ENCODE results near the gene P2RX2.

P2RX2 gene

DNA sequence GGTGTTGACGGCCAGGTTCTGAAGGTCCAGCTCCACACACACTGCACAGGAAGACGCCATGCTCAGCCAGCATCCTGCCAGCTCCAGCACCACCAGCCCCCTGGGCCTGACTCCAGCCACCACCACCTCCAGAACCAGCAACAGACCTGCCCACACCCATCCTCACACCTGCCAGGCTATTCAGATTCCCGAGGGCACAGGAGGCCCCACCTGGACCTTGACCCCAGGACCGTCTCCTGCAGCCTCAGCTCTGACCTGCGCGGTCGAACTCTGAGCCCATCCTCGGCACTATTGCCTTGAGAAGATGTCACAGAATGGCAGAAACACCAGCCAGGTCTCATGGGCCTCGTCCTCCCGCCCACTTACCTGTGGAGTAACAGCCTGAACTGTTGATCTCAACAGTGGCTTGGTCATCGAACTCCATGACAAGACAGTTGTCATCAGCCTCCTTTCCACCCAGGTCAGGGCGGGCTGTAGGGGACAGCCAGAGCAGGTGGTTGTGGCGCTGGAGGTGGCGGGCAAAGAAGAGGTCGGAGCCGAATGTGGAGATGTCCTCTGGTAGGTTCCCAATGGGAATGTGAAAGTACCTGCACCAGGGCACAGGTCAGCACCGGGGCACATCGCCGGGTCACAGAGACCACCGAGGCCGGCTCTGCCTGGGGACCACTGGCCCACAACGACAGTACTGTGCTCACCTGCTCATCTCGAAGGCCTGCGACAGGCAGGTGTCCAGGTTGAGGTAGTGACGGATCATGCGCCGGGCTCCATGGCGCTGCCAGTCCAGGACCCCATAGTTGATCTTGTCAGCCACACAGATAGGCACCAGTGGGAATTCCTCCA lies 23.5 kb downstream of the P2RX2 start:
- DNase-seq, result no peak

DNA sequence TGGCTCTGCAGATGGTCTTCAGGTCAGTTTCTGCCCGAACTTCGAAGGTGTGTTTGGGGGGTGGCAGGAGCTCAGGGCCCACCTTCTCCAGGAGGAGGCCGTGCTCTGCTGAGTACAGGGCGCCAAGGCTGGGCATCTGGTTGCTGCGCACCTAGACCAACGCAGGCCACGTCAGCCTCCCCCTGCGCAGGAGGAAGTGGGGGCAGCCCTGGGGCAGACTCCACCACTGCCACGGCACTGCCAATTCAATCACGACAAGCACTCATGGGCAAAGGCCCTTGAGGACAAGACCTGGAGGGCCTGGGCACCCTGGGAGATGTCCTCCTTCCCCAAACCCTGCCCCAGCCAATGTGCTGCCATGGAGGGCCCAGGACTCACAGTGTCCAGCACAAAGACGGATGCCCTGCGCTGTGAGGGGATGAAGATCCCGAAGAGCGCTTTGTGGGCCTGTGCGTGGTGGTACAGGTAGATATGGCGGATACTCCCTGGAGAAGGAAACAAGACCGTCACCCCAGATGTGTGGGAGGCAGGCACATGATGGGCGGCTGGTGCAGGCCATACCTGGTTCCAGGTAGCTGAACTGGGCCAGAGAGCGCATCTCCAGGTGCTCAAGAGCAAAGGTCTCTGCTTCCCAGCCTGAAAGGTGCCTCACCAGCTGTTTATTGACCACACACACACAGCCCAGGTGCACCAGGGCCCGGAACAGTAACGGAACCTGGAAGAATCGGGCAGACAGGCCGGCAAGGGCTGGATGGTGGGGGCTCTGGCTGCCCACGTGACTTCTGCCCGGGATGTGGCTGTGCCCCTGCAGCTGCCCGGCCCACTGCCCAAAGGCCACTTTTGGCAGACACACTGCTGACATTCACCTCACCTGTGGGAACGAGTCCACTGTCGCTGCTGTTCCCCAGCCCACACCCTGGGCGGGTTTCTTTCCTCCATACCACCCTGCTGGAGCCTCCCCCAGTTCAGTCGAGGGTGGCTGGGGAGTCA lies 24.6 kb downstream of the P2RX2 start:
- DNase-seq, result no peak

DNA sequence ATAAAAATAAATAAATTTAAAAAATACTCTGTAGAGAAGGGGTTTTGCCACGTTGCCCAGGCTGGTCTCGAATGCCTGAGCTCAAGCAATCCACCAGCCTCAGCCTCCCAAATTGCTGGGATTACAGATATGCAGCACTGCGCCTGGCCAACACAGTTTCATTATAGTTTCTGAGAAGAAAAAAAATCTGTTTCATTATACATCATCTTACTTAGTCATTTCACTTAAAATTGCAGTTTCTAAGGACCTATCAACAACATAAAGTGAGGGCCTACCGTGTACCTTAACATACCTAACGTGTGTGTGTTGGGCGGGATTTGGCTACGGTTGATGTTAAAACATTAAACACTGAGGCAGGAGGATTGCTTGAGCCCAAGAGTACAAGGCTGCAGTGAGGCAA lies 28.3 kb downstream of the P2RX2 start:
- DNase-seq, result no peak

DNA sequence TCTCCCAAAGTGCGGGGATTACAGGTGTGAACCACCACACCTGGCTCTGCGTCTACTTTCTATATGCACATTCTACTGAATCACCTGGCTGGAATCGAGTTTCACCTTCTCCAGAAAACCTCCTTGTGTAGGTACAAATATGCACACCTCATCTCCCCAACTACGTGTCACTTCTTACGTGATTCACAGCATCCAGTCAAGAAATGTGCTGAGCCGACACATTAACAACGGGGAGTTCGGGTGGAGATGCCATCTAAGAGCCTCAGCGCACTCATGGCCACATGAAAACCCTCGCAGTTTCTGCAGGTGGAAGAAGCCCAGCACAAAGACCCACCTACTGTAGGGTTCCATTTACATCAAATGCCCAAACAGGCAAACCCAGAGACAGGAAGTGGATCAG lies 29.3 kb downstream of the P2RX2 start:
- no peak for DNase-seq

DNA sequence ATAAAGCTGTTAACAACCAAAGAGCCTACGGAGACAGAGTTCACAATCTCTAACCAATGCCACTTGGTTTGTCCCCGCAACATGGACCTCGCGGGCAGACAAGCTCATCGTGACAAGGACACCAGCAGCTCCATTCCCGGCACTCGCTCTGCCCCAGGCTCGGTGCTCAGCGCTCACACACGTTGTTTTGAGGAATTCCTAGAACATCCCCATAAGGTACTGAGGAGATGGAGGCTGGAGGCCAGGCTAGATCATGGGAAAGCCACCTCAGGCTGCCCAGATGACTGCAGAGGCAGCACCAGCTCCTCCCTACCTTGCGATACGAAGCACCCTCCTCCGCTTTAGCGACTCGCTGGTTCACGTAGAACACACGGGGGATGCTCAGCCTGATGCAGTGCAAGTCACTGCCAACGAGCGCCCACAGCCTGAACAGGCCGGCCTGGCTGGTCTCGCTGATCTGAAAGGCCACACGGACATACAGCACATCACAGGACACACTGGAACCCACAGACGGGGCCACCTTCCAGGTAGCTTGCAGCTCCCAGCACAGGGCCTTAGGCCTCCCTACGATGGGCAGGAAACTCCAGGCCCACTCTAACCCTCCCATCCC lies 30.1 kb downstream of the P2RX2 start:
- DNase-seq, result no peak

DNA sequence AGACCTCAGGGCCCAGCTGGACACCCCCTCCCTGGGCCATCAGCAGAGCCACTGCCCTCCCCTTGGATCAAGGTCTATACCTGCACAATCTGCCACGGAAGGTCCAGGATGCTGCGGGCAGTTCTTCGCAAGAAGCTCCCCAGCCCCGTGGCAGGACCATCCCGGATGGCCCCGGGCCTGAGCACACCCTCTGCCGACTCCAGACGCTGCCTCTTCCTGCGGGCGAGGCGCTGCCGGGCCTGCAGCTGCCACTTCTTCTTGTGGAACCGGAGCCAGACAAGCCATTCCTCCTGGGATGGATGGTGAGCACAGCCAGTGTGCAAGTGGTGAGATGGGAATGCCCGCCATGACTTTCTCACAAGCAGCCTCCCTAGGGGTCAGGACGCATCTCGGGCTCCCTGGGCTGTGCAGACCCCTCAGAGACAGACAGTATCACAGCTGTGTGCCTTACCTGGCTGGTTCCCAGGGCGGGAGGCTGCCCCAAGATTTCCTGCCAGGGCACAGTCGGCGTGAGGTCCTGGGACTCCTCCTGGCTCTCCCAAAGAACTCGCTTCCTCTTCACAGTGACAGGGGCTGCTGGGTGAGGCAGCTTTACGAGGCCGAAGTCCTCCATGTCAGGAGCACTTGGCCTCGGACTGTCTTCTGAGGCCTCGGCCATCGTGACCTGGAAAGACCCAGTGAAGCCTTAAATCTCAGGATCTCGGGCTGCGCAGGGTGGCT lies 30.8 kb downstream of the P2RX2 start:
- DNase-seq, result no peak

DNA sequence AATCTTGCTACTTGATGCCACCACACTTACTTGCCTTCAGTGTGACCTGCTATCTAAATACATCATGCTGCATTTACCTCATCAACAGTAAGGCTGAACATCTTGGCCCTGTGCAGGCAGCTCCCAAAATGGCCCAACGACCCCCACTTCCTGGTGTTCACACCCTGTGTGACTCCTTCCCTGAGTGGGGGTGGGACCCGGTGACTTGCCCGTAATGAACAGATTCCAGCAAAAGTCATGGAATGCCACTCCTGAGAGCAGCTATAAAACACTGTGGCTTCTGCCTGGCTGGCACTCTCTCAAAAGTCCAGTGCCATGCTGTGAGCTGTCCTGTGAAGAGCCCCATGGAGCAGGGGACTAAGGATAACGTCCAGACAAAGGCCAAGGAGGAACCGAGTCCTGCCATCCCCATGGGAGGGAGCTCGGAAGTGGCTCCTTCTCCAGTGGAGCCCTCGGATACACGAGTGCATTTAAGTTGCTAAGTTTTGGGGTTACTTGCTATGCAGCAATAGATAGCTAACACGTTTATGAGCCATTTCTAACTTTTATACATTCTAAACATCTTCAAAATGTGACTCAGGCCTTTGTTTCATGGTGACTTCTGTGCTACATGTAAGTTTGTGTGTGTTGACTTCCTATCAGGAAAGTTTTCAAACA lies 33.0 kb downstream of the P2RX2 start:
- no peak for DNase-seq

DNA sequence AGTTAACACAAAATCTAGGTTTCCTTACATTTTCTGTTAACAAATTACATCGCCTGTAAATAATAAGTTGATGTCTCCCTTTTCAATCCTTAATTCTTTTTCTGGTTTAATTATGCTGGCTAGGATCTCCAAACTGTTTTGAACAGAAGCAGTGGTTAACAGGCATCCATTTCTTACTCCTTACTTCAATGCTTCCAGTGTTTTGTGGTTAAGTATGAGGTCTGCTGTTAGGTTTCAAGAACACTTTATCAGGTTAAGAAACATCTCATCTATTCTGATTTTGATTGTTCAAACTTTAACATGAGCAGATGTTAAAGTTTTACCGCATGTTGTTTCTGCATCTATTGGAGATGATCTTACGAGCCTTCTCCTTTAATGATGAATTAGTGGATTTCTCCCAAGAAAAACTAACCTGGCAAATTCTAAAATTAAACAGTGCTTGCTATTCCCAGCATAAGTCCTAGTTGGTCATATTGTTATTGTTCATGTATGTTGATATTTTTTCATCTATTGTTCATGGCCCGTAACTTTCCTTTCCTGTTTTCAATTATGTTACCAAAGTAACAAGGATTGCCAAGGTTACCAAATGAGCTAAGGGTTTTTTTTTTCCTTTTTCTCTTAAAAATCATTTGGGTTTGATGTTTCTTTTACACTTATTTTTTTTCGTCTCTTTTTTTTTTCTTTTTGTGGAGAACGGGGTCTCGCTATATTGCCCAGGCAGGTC lies 35.2 kb downstream of the P2RX2 start:
- no peak for DNase-seq

DNA sequence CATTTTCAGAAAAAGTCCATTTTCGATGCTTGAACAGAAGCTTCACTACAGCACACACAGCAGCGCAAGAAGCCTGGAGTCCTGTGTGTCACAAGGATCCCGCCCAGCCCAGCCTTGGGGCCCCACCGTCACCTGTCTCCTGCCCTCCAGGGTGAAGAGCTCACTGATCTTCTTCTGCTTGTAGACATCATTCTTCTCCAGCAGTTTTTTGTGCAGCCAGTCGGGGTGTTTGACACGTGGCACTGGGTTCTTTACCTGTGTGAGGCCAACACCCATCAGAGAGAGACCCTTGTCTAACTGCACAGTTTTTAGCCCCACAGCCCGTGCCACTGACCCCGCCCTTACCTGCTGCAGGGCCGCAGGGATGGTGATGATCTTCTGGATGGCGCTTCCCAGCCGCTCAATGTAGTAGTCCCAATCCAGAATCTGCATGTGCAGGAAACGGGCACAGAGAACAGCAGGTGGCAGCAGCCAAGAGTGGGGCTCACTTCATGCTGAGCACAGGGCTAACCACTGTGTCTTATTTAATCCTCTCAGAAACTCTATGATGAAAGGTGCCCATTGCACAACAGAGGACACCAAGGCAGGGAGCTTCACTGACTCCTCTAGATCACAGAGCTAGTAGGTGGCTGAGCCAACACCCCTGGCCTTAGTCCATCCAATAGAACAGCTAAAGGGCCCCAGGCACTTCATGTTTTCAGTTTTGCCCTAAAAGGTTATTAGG lies 38.6 kb downstream of the P2RX2 start:
- DNase-seq, result no peak

DNA sequence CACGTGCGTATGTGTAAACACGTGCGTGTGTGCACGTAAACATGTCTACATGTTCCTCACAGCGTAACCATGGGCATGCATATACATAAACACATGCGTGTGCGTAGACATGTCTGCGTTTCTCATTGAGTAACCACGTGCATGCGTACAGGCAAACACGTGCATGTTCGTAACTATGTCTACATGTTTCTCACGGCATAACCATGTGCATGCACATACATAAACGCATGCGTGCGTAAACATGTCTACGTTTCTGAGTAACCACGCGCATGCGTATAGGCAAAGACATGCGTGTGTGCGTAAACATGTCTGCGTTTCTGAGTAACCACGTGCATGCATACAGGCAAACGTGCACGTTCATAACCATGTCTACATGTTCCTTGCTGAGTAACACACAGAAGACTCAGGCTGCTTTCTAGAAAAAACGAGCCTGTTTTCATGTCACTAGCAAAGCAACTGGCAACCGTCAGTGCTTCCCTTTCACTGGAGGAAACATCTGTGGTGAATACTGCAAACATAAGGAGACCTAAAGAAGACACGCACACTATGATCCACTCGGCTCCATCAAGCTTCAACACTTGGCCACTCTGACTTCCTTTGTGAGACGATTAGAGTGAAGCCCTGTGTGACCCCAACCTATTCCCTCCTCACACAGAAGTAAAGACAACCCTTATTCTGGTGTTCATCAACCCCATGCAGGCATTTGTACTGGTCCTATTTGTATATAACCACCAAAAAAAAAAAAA lies 39.7 kb downstream of the P2RX2 start:
- no peak for DNase-seq

DNA sequence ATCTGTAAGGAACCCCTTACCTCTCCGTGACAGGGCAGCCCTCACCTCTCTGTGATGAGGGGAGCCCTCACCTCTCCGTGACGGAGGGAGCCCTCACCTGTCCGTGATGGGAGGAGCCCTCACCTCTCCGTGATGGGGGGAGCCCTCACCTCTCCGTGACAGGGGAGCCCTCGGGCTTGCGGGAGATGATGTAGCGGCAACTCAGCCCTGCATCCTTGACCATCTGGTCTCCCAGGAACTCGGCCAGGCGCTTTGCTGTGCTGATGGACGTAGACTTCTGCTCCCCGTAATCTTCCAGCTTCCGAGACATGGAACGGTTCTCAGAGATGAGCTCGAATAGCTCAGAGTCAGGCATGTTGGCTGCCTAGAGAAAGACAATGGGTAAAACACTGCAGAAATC lies 40.6 kb downstream of the P2RX2 start:
- DNase-seq, result no peak

DNA sequence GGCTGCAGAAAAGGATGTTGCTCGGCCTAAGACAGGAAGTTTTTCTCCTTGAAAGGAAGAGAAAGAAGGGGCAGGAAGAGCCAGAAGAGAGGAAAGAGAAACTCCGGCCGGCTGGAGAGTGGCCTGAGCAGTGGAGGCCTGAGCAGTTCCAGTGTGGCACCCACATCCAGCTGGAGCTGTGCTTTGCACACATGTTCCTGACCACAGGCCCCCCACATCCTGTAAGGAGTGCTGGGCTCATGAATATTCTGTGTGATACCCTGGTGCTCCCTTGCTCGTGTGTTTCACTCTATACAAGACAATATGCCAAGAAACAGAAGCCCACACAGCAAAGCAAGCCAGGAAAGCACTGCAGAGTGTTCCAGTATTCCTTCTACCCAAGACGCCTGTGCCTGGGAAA lies 41.5 kb downstream of the P2RX2 start:
- DNase-seq, result no peak

DNA sequence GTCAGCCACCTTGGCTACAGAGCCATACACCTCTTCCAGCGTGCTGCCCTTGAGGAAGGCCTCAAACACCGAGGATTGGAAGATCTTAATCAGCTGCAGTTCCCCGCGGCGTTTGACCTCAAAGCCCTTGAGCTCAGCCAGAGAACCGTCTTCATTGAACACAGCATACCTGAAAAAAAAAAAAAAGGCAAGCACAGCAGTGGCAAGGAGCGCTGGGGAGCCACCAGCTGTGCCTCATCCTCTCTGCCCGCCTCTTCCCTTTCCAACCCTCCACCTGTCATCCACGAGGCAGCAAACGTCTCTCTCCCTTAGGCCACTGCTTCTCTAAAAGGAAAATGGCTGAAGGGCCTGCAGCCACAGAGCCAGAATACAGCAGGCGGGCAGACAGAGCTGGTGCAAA lies 42.4 kb downstream of the P2RX2 start:
- no peak for DNase-seq

DNA sequence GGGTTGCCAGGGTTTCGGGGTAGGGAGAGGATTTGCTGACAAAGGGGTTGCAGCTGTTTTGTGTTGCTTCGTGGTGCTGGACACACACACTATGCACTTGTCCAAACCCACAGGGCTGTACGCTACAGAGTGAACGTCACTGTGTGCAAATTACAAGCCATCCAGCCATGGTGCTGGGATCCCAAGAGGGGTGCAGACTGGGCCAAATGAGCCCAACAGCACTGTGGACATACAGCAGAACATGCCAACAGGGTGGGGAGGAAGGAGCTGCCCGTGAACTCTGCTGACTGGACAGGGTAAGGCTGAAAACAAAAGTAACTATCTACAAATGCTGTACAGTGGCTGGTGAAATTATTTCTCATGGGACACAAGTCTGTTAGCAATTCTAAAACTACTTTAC lies 43.4 kb downstream of the P2RX2 start:
- no peak for DNase-seq

DNA sequence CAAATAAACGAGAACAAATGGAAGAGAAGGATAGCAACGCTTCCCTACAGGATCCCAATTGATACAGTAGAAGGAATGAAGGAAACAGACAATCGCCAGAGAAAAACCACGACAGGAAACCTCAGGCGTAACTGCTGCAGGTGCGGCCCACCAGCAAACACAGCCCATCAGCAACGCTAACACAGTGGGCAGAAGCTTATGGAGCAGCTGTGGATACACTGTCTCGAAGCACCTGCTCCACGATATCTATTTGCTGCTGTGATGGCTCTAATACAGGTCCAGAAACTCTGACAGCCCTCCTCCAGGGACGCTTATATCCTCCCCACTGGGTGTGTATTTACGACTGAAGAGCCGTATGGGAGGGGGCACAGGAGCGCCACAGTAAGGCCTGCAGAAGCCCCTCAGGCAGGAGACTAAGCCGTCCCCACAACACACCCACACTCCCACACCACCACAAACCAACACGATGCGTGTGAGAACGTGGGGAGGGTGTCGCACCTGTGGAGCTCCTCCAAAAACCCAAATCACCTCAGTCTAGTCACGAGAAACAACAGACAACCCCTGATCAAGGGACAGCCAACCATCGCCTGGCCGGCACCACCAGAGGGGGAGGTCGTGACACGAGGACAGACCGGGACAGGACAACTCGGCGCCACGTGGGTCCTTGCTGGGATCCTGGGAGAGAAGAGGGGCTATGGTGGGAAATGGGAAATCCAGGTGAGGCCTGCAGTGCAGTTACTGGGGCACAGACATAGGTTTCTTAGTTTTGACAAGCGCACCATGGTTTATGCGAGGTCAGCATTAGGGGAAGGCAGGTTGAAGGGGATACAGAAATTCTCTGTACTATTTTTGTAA lies 44.6 kb downstream of the P2RX2 start:
- DNase-seq, result no peak

DNA sequence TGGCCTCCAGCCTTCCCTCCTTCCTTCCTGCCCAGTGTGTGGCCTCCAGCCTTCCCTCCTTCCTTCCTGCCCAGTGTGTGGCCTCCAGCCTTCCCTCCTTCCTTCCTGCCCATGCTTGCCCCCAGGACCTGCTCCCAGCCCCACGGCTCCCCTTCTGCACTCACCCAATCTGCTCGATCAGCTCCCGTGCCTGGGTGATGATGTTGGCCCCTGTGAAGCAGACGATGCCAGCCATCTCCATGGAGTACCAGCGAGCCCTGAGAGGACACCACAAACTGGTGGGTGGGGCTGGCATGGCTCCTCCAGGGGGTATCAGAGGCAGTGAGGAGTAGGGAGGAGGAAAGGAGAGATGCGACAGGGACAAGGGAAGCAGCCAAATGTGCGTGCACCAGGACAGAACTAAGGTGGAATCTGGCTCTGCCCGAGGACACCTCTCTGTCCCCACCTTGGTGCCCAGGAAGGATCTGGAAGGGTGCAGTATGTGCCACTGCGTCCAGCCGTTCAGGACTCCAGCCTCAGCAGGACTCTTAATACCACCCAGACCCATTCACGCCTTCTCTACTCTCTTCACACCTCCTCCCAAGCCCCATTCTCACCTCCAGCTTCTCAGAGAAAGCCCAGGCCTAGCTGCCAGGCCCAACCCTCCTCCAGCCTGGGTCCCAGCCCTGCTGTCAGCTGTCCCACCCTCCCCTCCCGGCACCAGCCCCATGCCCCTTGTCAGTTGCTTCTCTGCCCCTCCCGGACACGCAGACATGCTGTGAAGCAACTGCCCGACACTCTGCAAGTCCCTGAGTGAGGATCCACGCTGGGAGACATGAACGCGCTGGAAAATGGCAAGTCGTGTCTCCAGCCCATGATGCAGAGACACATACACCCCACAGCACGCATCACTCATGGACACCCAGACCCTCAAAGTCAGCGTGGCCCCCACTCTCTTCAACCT lies 45.9 kb downstream of the P2RX2 start:
- DNase-seq, result no peak

DNA sequence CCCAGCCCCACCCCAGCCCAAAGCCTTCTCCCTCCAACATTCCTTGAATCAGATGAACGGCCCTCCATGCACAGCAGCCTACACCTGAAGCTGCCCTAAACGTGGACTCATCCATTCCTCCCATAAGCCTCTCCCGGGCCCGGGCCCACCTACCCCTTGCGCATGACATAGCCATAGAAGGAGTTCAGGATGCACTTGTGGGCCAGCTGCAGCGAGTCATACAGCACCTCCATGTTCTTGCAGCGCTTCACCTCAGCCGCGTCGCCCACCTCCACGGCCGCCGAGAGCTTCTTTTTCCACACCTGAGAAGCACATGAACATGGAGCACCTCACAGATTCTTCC lies 46.5 kb downstream of the P2RX2 start:
- DNase-seq, result no peak

DNA sequence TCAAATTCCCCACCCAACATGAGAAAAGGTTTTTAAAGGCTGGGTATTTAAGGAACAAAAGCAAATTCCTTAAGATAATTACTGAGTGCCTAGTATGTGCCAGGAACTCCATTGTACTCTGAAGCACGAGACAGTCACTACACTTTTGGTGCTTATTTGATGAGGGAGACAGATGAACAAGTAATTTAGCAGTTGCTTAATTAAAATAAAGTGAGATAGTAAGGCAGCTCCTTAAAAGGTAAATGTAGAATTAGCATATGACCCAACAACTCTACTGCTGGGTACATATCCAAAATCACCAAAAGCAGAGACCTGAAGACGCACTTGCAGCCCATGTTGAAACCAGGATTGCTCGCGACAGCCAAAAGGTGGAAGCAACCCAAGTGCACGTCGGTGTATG lies 47.2 kb downstream of the P2RX2 start:
- no peak for DNase-seq
